ENCODE data around the gene SLC12A3. TPM values are rescaled to one million over a fixed set of nuclear protein-coding genes. Genes with fewer than 3 reads are reported as not detected.

The SLC12A3 gene
- total and polyA plus RNA-seq, 2 of the 4 experiments (the other 2 are of a cell fraction) = not detected

- Histone ChIP-seq H4K5ac (ENCODE audit: low read depth, low read length) (no peak overlapping the region), H2BK15ac (ENCODE audit: low read depth, low read length) (no peak overlapping the region), H3K27ac (ENCODE audit: insufficient read depth, low read length) (no peak overlapping the region), H3K4me3 (ENCODE audit: insufficient read depth, low read depth, low read length) (no peak overlapping the region), H3K4me1 (ENCODE audit: control insufficient read depth, insufficient read depth, low read length) (no peaks in the 10 kb centered on the region; the same call in 1 of the 2 replicates), H3K18ac (ENCODE audit: low read depth, low read length) (no peak overlapping the region), H3K79me1 (ENCODE audit: low read depth in 1 of 2, low read length in 2 of 2) (peaks cover 30 to 58% of the 10 kb centered on the region in 2 experiments), H3K9ac (ENCODE audit: low read depth, low read length) (no peak overlapping the region), H3K27me3 (ENCODE audit: control insufficient read depth, insufficient read depth, low read length) (no peaks in the 10 kb centered on the region), H2BK20ac (ENCODE audit: low read depth, low read length) (no peak overlapping the region), H2AK9ac (replicated peaks; ENCODE audit: low read depth, low read length, poor library complexity) (no peak overlapping the region), H2AK5ac (ENCODE audit: low read depth, low read length) (no peak overlapping the region; the same call in 1 of the 2 replicates), H2BK120ac (ENCODE audit: low read depth, low read length) (no peak overlapping the region), H3K4ac (ENCODE audit: low read depth, low read length) (no peak overlapping the region), H3K9me1 (ENCODE audit: insufficient read depth, low read length) (peaks cover 10% of the 10 kb centered on the region), H4K8ac (ENCODE audit: low read depth in 2 of 2, low read length in 2 of 2) (peak overlapping the region in 1 of 2 experiments; percentile 17; a peak in 1 of 4 replicates), H3K4me2 (ENCODE audit: low read depth, low read length) (no peak overlapping the region), H3K9me3 (ENCODE audit: control insufficient read depth, insufficient read depth, low read length) (no peaks in the 10 kb centered on the region), H3K56ac (ENCODE audit: extremely low read depth, insufficient read depth, low read length) (no peak overlapping the region), H3K14ac (replicated peaks; ENCODE audit: low read depth, low read length) (no peak overlapping the region), H2BK5ac (ENCODE audit: low read depth, low read length, poor library complexity, severe bottlenecking) (no peak overlapping the region), H3K23ac (ENCODE audit: low read depth, low read length) (no peak overlapping the region), H4K91ac (ENCODE audit: insufficient read depth, low read depth, low read length) (no peak overlapping the region; the same call in 1 of the 2 replicates), H2AFZ (replicated peaks; ENCODE audit: low read length, poor library complexity) (no peak overlapping the region), H3K36me3 (ENCODE audit: control insufficient read depth, insufficient read depth, low read length) (peaks cover 47% of the 10 kb centered on the region), H4K20me1 (ENCODE audit: insufficient read depth, low read length) (peaks cover 84% of the 10 kb centered on the region)
- DNase-seq (no peak), ATAC-seq (ENCODE audit: low read depth) (no peak)
- POLR2A ChIA-PET (ENCODE audit: unreplicated experiment) = no interaction called here
- in situ Hi-C loops (cut with MboI; ENCODE audit: low sequenced_read_pairs) (no loop called here), intact Hi-C loops (cut with micrococcal nuclease) (no loop called here), dilution Hi-C loops (cut with HindIII; ENCODE audit: low sequenced_read_pairs, unreplicated experiment) (no loop called here)
- TF ChIP-seq SMC3 (IDR thresholded peaks at IDR 0.05; ENCODE audit: low read depth, low read length) = no peak
- TF ChIP-seq NFE2L2 (IDR thresholded peaks at IDR 0.05; ENCODE audit: low read depth, low read length) = no peak
- TF ChIP-seq MXI1 (IDR thresholded peaks at IDR 0.05; ENCODE audit: borderline replicate concordance, low read depth, low read length) = no peak
- no peak for TF ChIP-seq CTCF (conservative IDR thresholded peaks at IDR 0.05; ENCODE audit: low read depth, low read length)
- TF ChIP-seq CEBPB (IDR thresholded peaks at IDR 0.05; ENCODE audit: low read depth, low read length) = no peak
- TF ChIP-seq RAD21 (IDR thresholded peaks at IDR 0.05; ENCODE audit: low read length) = no peak
- no peak for TF ChIP-seq CHD1 (IDR thresholded peaks at IDR 0.05; ENCODE audit: low read depth, low read length)
- TF ChIP-seq ELK1 (IDR thresholded peaks at IDR 0.05; ENCODE audit: borderline replicate concordance, low read depth, low read length) = no peak
- no peak for TF ChIP-seq RFX5 (IDR thresholded peaks at IDR 0.05; ENCODE audit: low read depth, low read length)
- no peak for TF ChIP-seq BHLHE40 (IDR thresholded peaks at IDR 0.05; ENCODE audit: low read depth, low read length)
- TF ChIP-seq POLR2A (IDR thresholded peaks at IDR 0.05; ENCODE audit: low read depth, low read length) = no peak
- TF ChIP-seq MAZ (IDR thresholded peaks at IDR 0.05; ENCODE audit: borderline replicate concordance, low read depth, low read length) = no peak
- TF ChIP-seq FOS (IDR thresholded peaks at IDR 0.05; ENCODE audit: low read depth, low read length) = no peak
- no peak for TF ChIP-seq RCOR1 (IDR thresholded peaks at IDR 0.05; ENCODE audit: insufficient replicate concordance, low read length)
- TF ChIP-seq MAFK (IDR thresholded peaks at IDR 0.05; ENCODE audit: low read depth, low read length) = no peak
- TF ChIP-seq USF2 (IDR thresholded peaks at IDR 0.05; ENCODE audit: low read depth, low read length) = no peak
- CTCF ChIA-PET = interaction anchor here (0.6 kb wide), 1 partner anchor 144 kb away, joined by 3 read pairs; no protein-coding TSS in a partner anchor
- no TSS peak for BruUV-seq (replicated peaks)
- WGBS, 2 experiments (ENCODE audit: extremely low coverage in 2 of 2, insufficient read length in 1 of 2) = 92% methylated on average over 2 of the region's 5 CpGs; no CpG with 5 or more reads in 1 of the 2 experiments
These were observed 71.9 kb downstream of the SLC12A3 start for GRCh38 chr16:56936950-56937349.
